H9 (cell line): Measurements from ENCODE around the gene STXBP5L. TPM values are rescaled to one million over a fixed set of nuclear protein-coding genes. Genes with fewer than 3 reads are reported as not detected.

Experiments
- DNase-seq: peaks from one replicate; pipeline ENCODE4 v3.0.0-alpha.2; 2017
- H2AFZ ChIP-seq: one replicate; pipeline ENCODE4 v1.6.1; 2013; ENCODE audit warnings: mild to moderate bottlenecking, low read length, control low read depth, moderate library complexity
- H2AK5ac ChIP-seq: 2 replicates; pipeline ENCODE4 v1.6.1; 2013; ENCODE audit warnings: low read length, control low read depth, mixed read lengths; ENCODE audit not compliant: insufficient read length
- H2BK120ac ChIP-seq: one replicate; pipeline ENCODE4 v1.6.1; 2013; ENCODE audit warnings: low read depth, mild to moderate bottlenecking, low read length, control low read depth, inconsistent platforms; ENCODE audit not compliant: poor library complexity, severe bottlenecking
- H2BK12ac ChIP-seq: 2 replicates; pipeline ENCODE4 v1.6.1; 2013; ENCODE audit warnings: low read length, control low read depth, mixed read lengths, low read depth; ENCODE audit not compliant: insufficient read length
- H2BK15ac ChIP-seq: 2 replicates; pipeline ENCODE4 v1.6.1; 2013; ENCODE audit warnings: low read depth, low read length, control low read depth
- H2BK20ac ChIP-seq: one replicate; pipeline ENCODE4 v1.6.1; 2013; ENCODE audit warnings: low read depth, mild to moderate bottlenecking, low read length, control low read depth, inconsistent platforms; ENCODE audit not compliant: poor library complexity, severe bottlenecking
- H2BK5ac ChIP-seq: 2 replicates; pipeline ENCODE4 v1.6.1; 2013; ENCODE audit warnings: low read length, control low read depth, mixed read lengths; ENCODE audit not compliant: insufficient read length
- H3K14ac ChIP-seq: 2 replicates; pipeline ENCODE4 v1.6.1; 2013; ENCODE audit warnings: low read length, control low read depth; ENCODE audit not compliant: insufficient read depth
- H3K18ac ChIP-seq: 2 replicates; pipeline ENCODE4 v1.6.1; 2013; ENCODE audit warnings: low read depth, mild to moderate bottlenecking, mixed read lengths, low read length, control low read depth; ENCODE audit not compliant: insufficient read length
- H3K23ac ChIP-seq: 2 replicates; pipeline ENCODE4 v1.6.1; 2013; ENCODE audit warnings: low read length, control low read depth, mixed read lengths, low read depth; ENCODE audit not compliant: insufficient read length
- H3K23me2 ChIP-seq: 2 replicates; pipeline ENCODE4 v1.6.1; 2013; ENCODE audit warnings: low read depth, mild to moderate bottlenecking, mixed read lengths, low read length, control low read depth; ENCODE audit not compliant: insufficient read length, poor library complexity, severe bottlenecking
- H3K27ac ChIP-seq: 2 replicates; pipeline ENCODE4 v1.5.1; 2013; ENCODE audit warnings: low read length, control low read depth, mixed read lengths, low read depth; ENCODE audit not compliant: insufficient read length
- H3K27me3 ChIP-seq: 2 replicates; pipeline ENCODE4 v1.6.1; 2013; ENCODE audit warnings: low read length, control low read depth, inconsistent platforms; ENCODE audit not compliant: insufficient read depth
- H3K4ac ChIP-seq: 2 replicates; pipeline ENCODE4 v1.6.1; 2013; ENCODE audit warnings: low read depth, mild to moderate bottlenecking, control low read depth, inconsistent platforms, low read length, moderate library complexity
- H3K4me1 ChIP-seq: 2 replicates; pipeline ENCODE4 v1.6.1; 2013; ENCODE audit warnings: low read length, control low read depth, inconsistent platforms; ENCODE audit not compliant: insufficient read depth
- H3K4me2 ChIP-seq: 2 replicates; pipeline ENCODE4 v1.6.1; 2013; ENCODE audit warnings: low read length, control low read depth, mixed read lengths; ENCODE audit not compliant: insufficient read length, insufficient read depth
- H3K56ac ChIP-seq: 2 replicates; pipeline ENCODE4 v1.6.1; 2013; ENCODE audit warnings: low read depth, mild to moderate bottlenecking, mixed read lengths, low read length, control low read depth; ENCODE audit not compliant: insufficient read length
- H3K79me1 ChIP-seq: 2 replicates; pipeline ENCODE4 v1.6.1; 2013; ENCODE audit warnings: low read depth, mild to moderate bottlenecking, moderate library complexity, low read length, control low read depth, inconsistent platforms; ENCODE audit not compliant: insufficient read depth, poor library complexity, severe bottlenecking
- H3K79me2 ChIP-seq: 2 replicates; pipeline ENCODE4 v1.6.1; 2013; ENCODE audit warnings: low read length, control low read depth, inconsistent platforms; ENCODE audit not compliant: insufficient read depth
- H3K9ac ChIP-seq: 2 replicates; pipeline ENCODE4 v1.6.1; 2013; ENCODE audit warnings: low read length, control low read depth, mixed read lengths; ENCODE audit not compliant: insufficient read length; ENCODE audit errors: extremely low read depth
- H3K9me3 ChIP-seq: one replicate; pipeline ENCODE4 v1.6.1; 2013; ENCODE audit warnings: low read depth, low read length, inconsistent platforms; ENCODE audit not compliant: control insufficient read depth
- H3T11ph ChIP-seq: one replicate; pipeline ENCODE4 v1.6.1; 2013; ENCODE audit warnings: mild to moderate bottlenecking, low read length, control low read depth, inconsistent platforms
- H4K20me1 ChIP-seq: one replicate; pipeline ENCODE4 v1.6.1; 2013; ENCODE audit not compliant: control insufficient read depth, insufficient read length, insufficient read depth
- H4K5ac ChIP-seq: 2 replicates; pipeline ENCODE4 v1.6.1; 2013; ENCODE audit warnings: low read depth, mild to moderate bottlenecking, mixed read lengths, low read length, control low read depth; ENCODE audit not compliant: insufficient read length
- H4K8ac ChIP-seq: replicated peaks from 2 replicates; pipeline ENCODE4 v1.6.1; 2013; ENCODE audit warnings: low read length, control low read depth, mixed read lengths, low read depth; ENCODE audit not compliant: insufficient read length
- H4K91ac ChIP-seq: 2 replicates; pipeline ENCODE4 v1.6.1; 2013; ENCODE audit warnings: low read depth, mild to moderate bottlenecking, moderate library complexity, mixed read lengths, low read length, control low read depth; ENCODE audit not compliant: insufficient read length
- H3K27ac Mint-ChIP-seq, 3 experiments: 2 replicates in 2 of 3; 3 replicates in 1 of 3; pipeline ENCODE4 v1.8.0; 2020 to 2021; ENCODE audit warnings: mixed read lengths in 3 of 3, mild to moderate bottlenecking in 1 of 3, moderate library complexity in 1 of 3
- H3K27me3 Mint-ChIP-seq: 2 replicates; pipeline ENCODE4 v1.8.0; 2021; ENCODE audit warnings: low read depth, mild to moderate bottlenecking, moderate library complexity, mixed read lengths
- H3K36me3 Mint-ChIP-seq, 3 experiments: 2 replicates in 2 of 3; 3 replicates in 1 of 3; pipeline ENCODE4 v1.8.0; 2020 to 2021; ENCODE audit warnings: low read depth in 3 of 3, mixed read lengths in 3 of 3; ENCODE audit not compliant: insufficient read depth in 1 of 3
- H3K4me1 Mint-ChIP-seq, 2 experiments: 2 replicates each; pipeline ENCODE4 v1.8.0; 2020; ENCODE audit warnings: mixed read lengths in 2 of 2
- H3K4me3 Mint-ChIP-seq, 2 experiments: 2 replicates in 1 of 2; 3 replicates in 1 of 2; pipeline ENCODE4 v1.8.0; 2020 to 2021; ENCODE audit warnings: mild to moderate bottlenecking in 2 of 2, mixed read lengths in 2 of 2, moderate library complexity in 1 of 2
- H3K9me3 Mint-ChIP-seq, 2 experiments: 2 replicates in 1 of 2; 3 replicates in 1 of 2; pipeline ENCODE4 v1.8.0; 2020; ENCODE audit warnings: mild to moderate bottlenecking in 2 of 2, mixed read lengths in 2 of 2, moderate library complexity in 1 of 2
- CTCF ChIP-seq: fragments of 200-600 bp; sonication (generic); conservative IDR thresholded peaks from 3 replicates; pipeline ENCODE4 v1.8.0; 2021; ENCODE audit warnings: antibody characterized with exemption, mild to moderate bottlenecking
- WGBS: extraction: QIAGEN DNeasy Blood & Tissue Kit; methylation state at CpG from one replicate; pipeline ENCODE4 v1.1.7; 2013; ENCODE audit warnings: missing lambda C conversion rate, low lambda C conversion rate, mixed read lengths; ENCODE audit not compliant: insufficient read length; ENCODE audit errors: extremely low coverage; 5-methylcytosine and 5-hydroxymethylcytosine counted together
- total RNA-seq: library from RNA; stranded (reverse); gene quantifications from 2 replicates; pipeline ENCODE4 v1.2.1, GENCODE V29; 2021

STXBP5L gene
- total RNA-seq, 1 experiment from 2014 or later, result 4.7 TPM

GRCh38 chr3:121269389-121269788 lies 361.4 kb downstream of the STXBP5L start:
- Mint-ChIP-seq H3K4me3 (no peak overlapping the region), H3K4me1 (no peaks in the 10 kb centered on the region), H3K9me3 (peaks cover 8 to 9% of the 10 kb centered on the region in 2 experiments; a peak in 3 of 5 replicates), H3K36me3 (peaks cover 0 to 5% (median 1%) of the 10 kb centered on the region in 3 experiments; a peak in 2 of 7 replicates), H3K27me3 (no peaks in the 10 kb centered on the region), H3K27ac (no peak overlapping the region; a peak in 1 of 7 replicates)
- no peaks in the 10 kb centered on the region for H3K9me3 ChIP-seq
- no peak for TF ChIP-seq CTCF
- H3K14ac ChIP-seq, result no peak overlapping the region
- DNase-seq, result no peak
- no peak overlapping the region for H3K23ac ChIP-seq
- H3K18ac ChIP-seq, result no peak overlapping the region
- no peak overlapping the region for H2BK20ac ChIP-seq
- no peak overlapping the region for H3K9ac ChIP-seq
- no peak overlapping the region for H3K4me2 ChIP-seq
- H3K56ac ChIP-seq, result no peak overlapping the region
- no peaks in the 10 kb centered on the region for H3K79me1 ChIP-seq
- H3K27ac ChIP-seq, result no peak overlapping the region
- no peak overlapping the region for H2AFZ ChIP-seq
- H3T11ph ChIP-seq, result no peak overlapping the region
- no peak overlapping the region for H3K4ac ChIP-seq
- H4K8ac ChIP-seq, result no peak overlapping the region
- WGBS, result no CpG with 5 or more reads among the region's 1 CpG
- H4K91ac ChIP-seq, result no peak overlapping the region
- no peaks in the 10 kb centered on the region for H4K20me1 ChIP-seq
- H2BK5ac ChIP-seq, result no peak overlapping the region
- no peak overlapping the region for H4K5ac ChIP-seq
- no peak overlapping the region for H2BK120ac ChIP-seq
- H3K27me3 ChIP-seq, result no peaks in the 10 kb centered on the region
- H3K4me1 ChIP-seq, result no peaks in the 10 kb centered on the region
- no peaks in the 10 kb centered on the region for H3K23me2 ChIP-seq
- no peaks in the 10 kb centered on the region for H3K79me2 ChIP-seq
- no peak overlapping the region for H2AK5ac ChIP-seq
- H2BK15ac ChIP-seq, result no peak overlapping the region
- no peak overlapping the region for H2BK12ac ChIP-seq
